ENCODE results near the gene EIF4G3. TPM values are rescaled to one million over a fixed set of nuclear protein-coding genes. Genes with fewer than 3 reads are reported as not detected.

The EIF4G3 gene
- total and polyA plus RNA-seq, 9 of the 15 experiments (the other 6 are each of a cell fraction or from before 2014, with no cell fraction given): 6.7 to 40.5 (median 32.1) TPM

- H3K79me2 ChIP-seq (ENCODE audit: control insufficient read depth, insufficient read depth, low read length): no peaks in the 10 kb centered on the region
- FAIRE-seq (no peak), DNase-seq (ENCODE audit: extremely low read depth in 1 of 4, low spot score in 3 of 4) (no peak), ATAC-seq (no peak)
- ChIA-PET POLR2A (no interaction called here), CTCF (ENCODE audit: low intra/inter-chr PET ratio) (no interaction called here)
- H2AFZ ChIP-seq (ENCODE audit: low read depth, low read length): no peak overlapping the region
- no peaks in the 10 kb centered on the region for H3K9me3 ChIP-seq (replicated peaks; ENCODE audit: control insufficient read depth, insufficient read depth, low read depth, low read length)
- no peaks in the 10 kb centered on the region for H4K20me1 ChIP-seq (replicated peaks; ENCODE audit: control insufficient read depth, insufficient read depth, low read length)
- no peak overlapping the region for H3K27ac ChIP-seq (ENCODE audit: extremely low read depth, low read depth, low read length)
- H3K27me3 ChIP-seq (ENCODE audit: control insufficient read depth in 2 of 2, insufficient read depth in 2 of 2, low read length in 2 of 2): no peaks in the 10 kb centered on the region
- no peak overlapping the region for H3K4me3 ChIP-seq
- TF ChIP-seq ELK1 (CRISPR knock-in tag; IDR thresholded peaks at IDR 0.05) (no peak), EGR1 (conservative IDR thresholded peaks at IDR 0.05) (no peak), BCL6 (CRISPR knock-in tag; IDR thresholded peaks at IDR 0.05) (no peak), FOSL1 (tag; conservative IDR thresholded peaks at IDR 0.05) (no peak)
- H3K36me3 ChIP-seq (ENCODE audit: control insufficient read depth, insufficient read depth, low read length): no peaks in the 10 kb centered on the region; the same call in 2 of the 3 replicates
- no TSS peak for BruUV-seq (replicated peaks)
- H3K4me1 ChIP-seq (replicated peaks in 1 of 2; ENCODE audit: control insufficient read depth in 2 of 2, insufficient read depth in 2 of 2, low read length in 2 of 2): no peaks in the 10 kb centered on the region
- in situ Hi-C loops (cut with MboI) (no loop called here), intact Hi-C loops (cut with micrococcal nuclease) (no loop called here)
- no peak overlapping the region for H3K9ac ChIP-seq (ENCODE audit: insufficient read depth in 1 of 2, low read depth in 2 of 2, low read length in 2 of 2)
- 84% methylated on average over 1 of the region's 1 CpG for WGBS (ENCODE audit: insufficient coverage, low coverage, missing lambda C conversion rate)
- no peaks in the 10 kb centered on the region for H3K9me1 ChIP-seq (ENCODE audit: control insufficient read depth, insufficient read depth, low read length)
- no peak overlapping the region for H3K4me2 ChIP-seq (ENCODE audit: insufficient read depth, low read length)
Measured at GRCh38 chr1:20935717-20936116, 241.0 kb downstream of the EIF4G3 start.

- no peaks in the 10 kb centered on the region for H4K20me1 ChIP-seq (replicated peaks; ENCODE audit: control insufficient read depth, insufficient read depth, low read length)
- no peak overlapping the region for H3K4me2 ChIP-seq (ENCODE audit: insufficient read depth, low read length)
- no peaks in the 10 kb centered on the region for H3K4me1 ChIP-seq (replicated peaks in 1 of 2; ENCODE audit: control insufficient read depth in 2 of 2, insufficient read depth in 2 of 2, low read length in 2 of 2)
- BruUV-seq (replicated peaks): no TSS peak
- no peaks in the 10 kb centered on the region for H3K9me1 ChIP-seq (ENCODE audit: control insufficient read depth, insufficient read depth, low read length)
- ATAC-seq (no peak), DNase-seq (ENCODE audit: extremely low read depth in 1 of 4, low spot score in 3 of 4) (no peak), FAIRE-seq (no peak)
- POLR2A ChIA-PET: no interaction called here
- in situ Hi-C loops (cut with MboI) (no loop called here), intact Hi-C loops (cut with micrococcal nuclease) (no loop called here)
- no peak overlapping the region for H3K9ac ChIP-seq (ENCODE audit: insufficient read depth in 1 of 2, low read depth in 2 of 2, low read length in 2 of 2)
- no peaks in the 10 kb centered on the region for H3K36me3 ChIP-seq (ENCODE audit: control insufficient read depth, insufficient read depth, low read length)
- no peak overlapping the region for H3K4me3 ChIP-seq
- 75% methylated on average over 8 of the region's 8 CpGs for WGBS (ENCODE audit: insufficient coverage, low coverage, missing lambda C conversion rate)
- no peaks in the 10 kb centered on the region for H3K79me2 ChIP-seq (ENCODE audit: control insufficient read depth, insufficient read depth, low read length)
- CTCF ChIA-PET (ENCODE audit: low intra/inter-chr PET ratio): no interaction called here
- no peaks in the 10 kb centered on the region for H3K27me3 ChIP-seq (ENCODE audit: control insufficient read depth in 2 of 2, insufficient read depth in 2 of 2, low read length in 2 of 2)
- no peak overlapping the region for H2AFZ ChIP-seq (ENCODE audit: low read depth, low read length)
- no peak overlapping the region for H3K27ac ChIP-seq (ENCODE audit: extremely low read depth, low read depth, low read length)
- H3K9me3 ChIP-seq (replicated peaks; ENCODE audit: control insufficient read depth, insufficient read depth, low read depth, low read length): no peaks in the 10 kb centered on the region
- TF ChIP-seq REST (IDR thresholded peaks at IDR 0.05; ENCODE audit: borderline replicate concordance) (no peak), REST (CRISPR knock-in tag; IDR thresholded peaks at IDR 0.05; ENCODE audit: low read depth) (no peak), JUN (IDR thresholded peaks at IDR 0.05; ENCODE audit: borderline replicate concordance, low read depth, low read length) (no peak), JUN (CRISPR knock-in tag; IDR thresholded peaks at IDR 0.05; ENCODE audit: borderline replicate concordance) (no peak)
Measured at GRCh38 chr1:20932437-20932977, 244.2 kb downstream of the EIF4G3 start.

Measured in K562 (cell line).